Activated CD8-positive, alpha-beta memory T cell treated with anti-CD3 and anti-CD28 coated beads, Interleukin-2, amount 10 ng/mL, durations not matched to agents 7 days and 5 days (primary cell): ENCODE data around the gene OR6B1. TPM values are rescaled to one million over a fixed set of nuclear protein-coding genes. Genes with fewer than 3 reads are reported as not detected.
"Not testable (repeated sequence)": the region's sequence is repeated elsewhere in the genome, so short reads cannot be mapped to it uniquely, and the experiment has no call there.

Source experiments
- ATAC-seq: fragments of 150-1000 bp; cut with Tn5 transposase; one replicate; pipeline ENCODE4 v1.10.0; 2021; ENCODE audit warnings: moderate library complexity
- CTCF ChIA-PET: fragments of 350-600 bp; sonication (Branson Sonifier 250); formaldehyde crosslinking; loops from one replicate; lab custom pipeline; 2021; ENCODE audit warnings: antibody characterized with exemption; lab: Charles Lee
- DNase-seq: peaks from one replicate; pipeline ENCODE4 v3.0.0-alpha.2; 2020
- H3K27ac Mint-ChIP-seq: one replicate; pipeline ENCODE4 v1.8.0; 2021; ENCODE audit warnings: mild to moderate bottlenecking, mixed read lengths
- H3K27me3 Mint-ChIP-seq: one replicate; pipeline ENCODE4 v1.8.0; 2021; ENCODE audit warnings: mixed read lengths
- H3K36me3 Mint-ChIP-seq: one replicate; pipeline ENCODE4 v1.8.0; 2021; ENCODE audit warnings: mild to moderate bottlenecking, mixed read lengths
- H3K4me1 Mint-ChIP-seq: one replicate; pipeline ENCODE4 v1.8.0; 2021; ENCODE audit warnings: mixed read lengths
- H3K4me3 Mint-ChIP-seq: one replicate; pipeline ENCODE4 v1.8.0; 2021; ENCODE audit warnings: mild to moderate bottlenecking, moderate library complexity, mixed read lengths
- H3K9me3 Mint-ChIP-seq: one replicate; pipeline ENCODE4 v1.8.0; 2022; ENCODE audit warnings: low read depth, mixed read lengths
- total RNA-seq, 2 experiments: library from RNA; stranded (reverse); gene quantifications; one replicate each; pipeline ENCODE4 v1.2.3, GENCODE V29; 2021

The OR6B1 gene
- total RNA-seq, 2 experiments from 2014 or later = not detected

DNA sequence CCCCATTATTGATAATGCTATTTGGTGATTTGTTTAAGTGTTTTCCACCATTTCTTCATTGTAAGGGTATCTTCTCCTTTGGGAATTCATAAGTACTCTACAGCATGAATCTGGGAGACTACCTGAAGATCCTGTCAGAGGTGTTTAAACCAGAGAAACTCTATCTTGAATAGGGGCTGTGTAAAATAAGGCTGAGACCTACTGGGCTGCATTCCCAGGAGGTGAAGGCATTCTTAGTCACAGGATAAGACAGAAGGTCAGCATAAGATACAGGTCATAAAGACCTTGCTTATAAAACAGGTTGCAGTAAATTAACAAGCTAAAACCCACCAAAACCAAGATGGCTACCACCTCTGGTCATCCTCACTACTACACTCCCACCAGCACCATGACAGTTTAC is 35.3 kb downstream of the OR6B1 start:
- H3K36me3 Mint-ChIP-seq = no peaks in the 10 kb centered on the region
- H3K4me3 Mint-ChIP-seq = no peak overlapping the region
- ATAC-seq (no peak), DNase-seq (no peak)
- CTCF ChIA-PET = no interaction called here
- H3K27ac Mint-ChIP-seq = no peak overlapping the region
- H3K4me1 Mint-ChIP-seq = no peaks in the 10 kb centered on the region
- peaks cover 18% of the 10 kb centered on the region for H3K27me3 Mint-ChIP-seq
- H3K9me3 Mint-ChIP-seq = no peaks in the 10 kb centered on the region

DNA sequence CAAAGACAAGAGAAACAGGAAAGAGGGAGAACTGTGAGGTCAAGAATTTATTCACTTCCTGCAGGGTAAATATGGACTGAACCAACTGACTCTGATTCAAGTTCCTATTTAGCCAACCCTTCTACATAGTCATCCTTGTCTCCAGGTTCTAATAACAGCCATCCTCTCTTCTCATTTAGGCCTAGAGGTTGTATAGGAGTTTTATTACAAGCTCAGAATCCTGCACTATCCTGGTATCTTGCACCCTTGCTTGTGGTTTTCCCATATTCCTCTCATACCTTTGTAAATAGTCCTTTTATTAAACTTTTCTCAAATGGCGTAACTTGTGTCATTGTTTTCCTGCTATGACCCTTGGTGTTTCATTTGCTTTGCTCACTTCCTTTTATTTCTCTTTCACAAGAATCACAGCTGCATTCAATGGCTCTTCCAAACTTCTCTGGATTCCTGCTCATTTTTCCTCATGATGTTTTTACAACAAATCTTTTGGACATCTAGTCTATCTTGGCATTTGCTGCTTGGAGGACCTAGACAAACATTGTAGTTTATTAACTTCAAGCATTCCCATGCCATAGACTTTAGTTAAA is 36.3 kb downstream of the OR6B1 start:
- ATAC-seq (no peak), DNase-seq (no peak)
- H3K27ac Mint-ChIP-seq = no peak overlapping the region
- H3K9me3 Mint-ChIP-seq = no peaks in the 10 kb centered on the region
- H3K4me1 Mint-ChIP-seq = no peaks in the 10 kb centered on the region
- CTCF ChIA-PET = no interaction called here
- peaks cover 14% of the 10 kb centered on the region for H3K27me3 Mint-ChIP-seq
- H3K4me3 Mint-ChIP-seq = no peak overlapping the region
- no peaks in the 10 kb centered on the region for H3K36me3 Mint-ChIP-seq

DNA sequence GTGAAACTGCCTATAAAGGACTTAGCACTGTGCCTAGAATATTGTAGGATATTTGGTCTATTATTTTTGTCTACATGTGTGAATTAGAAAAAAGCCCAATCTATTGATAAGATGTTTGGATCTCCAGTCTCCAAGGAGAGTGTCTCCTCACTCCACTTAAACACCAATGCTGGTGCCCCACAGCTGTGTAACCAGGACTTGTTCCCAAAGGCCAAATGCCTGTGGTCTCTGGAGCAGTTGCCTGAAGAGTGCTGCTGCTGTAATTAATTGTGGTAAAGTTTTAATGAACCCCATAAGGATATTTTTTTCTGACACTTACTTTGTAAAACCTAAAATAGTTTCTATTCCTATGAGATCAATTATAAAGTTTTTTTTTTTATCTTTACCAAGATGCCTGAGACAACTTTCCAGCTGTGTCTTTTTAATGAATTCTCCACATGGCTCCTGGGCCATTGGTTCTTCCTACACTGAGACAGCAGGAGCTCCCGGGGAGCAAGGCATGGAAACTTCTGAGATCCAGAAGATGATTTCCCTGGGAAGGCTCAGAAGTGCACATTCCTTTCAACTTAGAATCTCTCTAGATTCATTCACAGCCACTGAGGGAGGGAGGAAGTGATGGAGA is 37.4 kb downstream of the OR6B1 start:
- no peaks in the 10 kb centered on the region for H3K4me1 Mint-ChIP-seq
- no peak overlapping the region for H3K27ac Mint-ChIP-seq
- ATAC-seq = no peak
- CTCF ChIA-PET = no interaction called here
- H3K36me3 Mint-ChIP-seq = no peaks in the 10 kb centered on the region
- no peaks in the 10 kb centered on the region for H3K9me3 Mint-ChIP-seq
- DNase-seq = no peak
- no peak overlapping the region for H3K4me3 Mint-ChIP-seq
- H3K27me3 Mint-ChIP-seq = peaks cover 11% of the 10 kb centered on the region

DNA sequence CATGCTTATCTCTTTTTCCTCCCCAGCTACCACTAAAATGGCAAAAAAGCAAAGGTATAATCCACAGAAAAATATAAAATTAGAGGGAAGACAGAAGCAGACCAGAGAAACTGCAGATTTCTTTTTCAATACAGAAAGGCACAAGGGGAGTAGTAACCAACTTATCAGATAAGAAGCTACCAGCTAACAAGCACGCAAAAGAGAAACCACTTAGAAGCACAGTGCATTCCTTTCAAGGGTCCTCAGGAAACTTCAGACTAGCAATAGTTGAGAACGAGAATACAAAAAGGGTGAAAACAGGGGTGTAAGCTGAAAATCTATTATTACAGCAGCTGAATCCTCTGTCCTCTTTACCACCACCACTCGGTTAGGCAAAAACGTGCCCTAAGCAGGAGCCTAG is 38.8 kb downstream of the OR6B1 start:
- Mint-ChIP-seq H3K4me1 (no peaks in the 10 kb centered on the region), H3K27ac (no peak overlapping the region), H3K4me3 (no peak overlapping the region), H3K36me3 (no peaks in the 10 kb centered on the region), H3K27me3 (peaks cover 12% of the 10 kb centered on the region), H3K9me3 (no peaks in the 10 kb centered on the region)
- ATAC-seq = no peak
- CTCF ChIA-PET = no interaction called here
- DNase-seq = no peak

DNA sequence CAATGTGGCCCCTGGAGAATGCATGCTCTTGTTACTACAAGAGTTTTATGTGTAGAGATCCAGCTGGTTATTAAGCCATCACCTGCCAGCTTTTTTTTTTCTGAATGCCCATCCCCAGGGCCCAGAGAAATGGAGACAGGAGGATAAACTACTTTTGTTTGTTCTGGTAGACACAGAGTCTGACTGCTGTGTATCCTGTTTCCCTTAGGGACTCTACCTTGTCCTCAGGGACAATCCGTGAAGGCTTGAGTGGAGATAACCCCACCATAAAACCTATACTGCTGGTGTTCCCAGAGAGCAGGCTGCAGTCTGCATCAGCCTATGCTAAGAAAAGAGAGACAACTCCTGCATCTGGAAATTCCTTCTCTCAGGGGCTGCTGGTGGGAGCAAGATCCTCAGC is 48.5 kb downstream of the OR6B1 start, which contains the start of gene OR2A5:
OR2A5 (plus strand) TSS at position 301 of the 400 bp plus-strand sequence. CDS start 1,454 bp downstream, outside the sequence.
- CTCF ChIA-PET = no interaction called here
- H3K4me1 Mint-ChIP-seq = no peaks in the 10 kb centered on the region
- H3K36me3 Mint-ChIP-seq = no peaks in the 10 kb centered on the region
- H3K4me3 Mint-ChIP-seq = no peak within 1 kb of the TSS
- ATAC-seq (no peak), DNase-seq (no peak)
- H3K27ac Mint-ChIP-seq = no peak within 1 kb of the TSS
- H3K9me3 Mint-ChIP-seq = no peaks in the 10 kb centered on the region
- H3K27me3 Mint-ChIP-seq = peaks cover 13% of the 10 kb centered on the region

DNA sequence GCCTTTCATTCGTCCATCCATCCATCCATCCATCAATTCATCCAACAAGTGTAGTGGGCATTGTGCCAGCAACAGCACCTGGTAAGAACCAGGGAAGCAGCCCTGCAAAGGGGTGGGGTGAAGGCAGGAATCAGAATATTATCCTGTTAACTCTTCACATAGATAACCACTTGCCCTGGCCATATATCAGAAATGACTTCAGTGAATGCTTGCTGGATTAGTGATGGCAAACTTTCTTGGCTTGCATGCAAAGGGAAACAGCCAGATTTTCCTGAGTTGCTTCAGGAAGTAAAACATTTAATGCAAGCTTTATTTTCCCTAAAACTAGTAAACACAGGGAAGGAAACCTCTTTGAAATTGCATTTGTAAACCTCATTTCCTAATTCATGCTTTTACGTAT is 49.4 kb downstream of the OR6B1 start:
- no peaks in the 10 kb centered on the region for H3K9me3 Mint-ChIP-seq
- no peak for ATAC-seq
- H3K27me3 Mint-ChIP-seq = peaks cover 12% of the 10 kb centered on the region
- no peak for DNase-seq
- H3K27ac Mint-ChIP-seq = no peak overlapping the region
- no peak overlapping the region for H3K4me3 Mint-ChIP-seq
- CTCF ChIA-PET = no interaction called here
- H3K4me1 Mint-ChIP-seq = no peaks in the 10 kb centered on the region
- H3K36me3 Mint-ChIP-seq = no peaks in the 10 kb centered on the region

DNA sequence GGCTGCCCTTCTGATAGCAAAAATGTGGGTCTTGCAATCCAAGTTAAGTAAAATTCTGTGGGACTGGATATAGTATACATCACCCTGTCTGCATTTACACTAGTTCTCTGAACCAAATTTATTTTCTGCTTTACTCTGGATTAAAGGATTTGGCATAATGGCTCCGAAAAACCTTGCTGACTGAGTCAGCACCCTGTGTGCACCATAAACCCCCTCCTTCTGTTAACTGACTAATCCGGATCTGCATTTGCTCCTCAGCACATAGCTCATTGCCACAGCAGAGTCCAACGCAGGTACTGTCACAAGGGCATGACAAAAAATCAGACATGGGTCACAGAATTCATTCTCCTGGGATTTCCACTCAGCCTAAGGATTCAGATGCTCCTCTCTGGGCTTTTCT is 50.0 kb downstream of the OR6B1 start:
- H3K27ac Mint-ChIP-seq = no peak overlapping the region
- DNase-seq (no peak), ATAC-seq (no peak)
- CTCF ChIA-PET = no interaction called here
- no peak overlapping the region for H3K4me3 Mint-ChIP-seq
- no peaks in the 10 kb centered on the region for H3K4me1 Mint-ChIP-seq
- H3K9me3 Mint-ChIP-seq = no peaks in the 10 kb centered on the region
- H3K36me3 Mint-ChIP-seq = no peaks in the 10 kb centered on the region
- peaks cover 12% of the 10 kb centered on the region for H3K27me3 Mint-ChIP-seq

DNA sequence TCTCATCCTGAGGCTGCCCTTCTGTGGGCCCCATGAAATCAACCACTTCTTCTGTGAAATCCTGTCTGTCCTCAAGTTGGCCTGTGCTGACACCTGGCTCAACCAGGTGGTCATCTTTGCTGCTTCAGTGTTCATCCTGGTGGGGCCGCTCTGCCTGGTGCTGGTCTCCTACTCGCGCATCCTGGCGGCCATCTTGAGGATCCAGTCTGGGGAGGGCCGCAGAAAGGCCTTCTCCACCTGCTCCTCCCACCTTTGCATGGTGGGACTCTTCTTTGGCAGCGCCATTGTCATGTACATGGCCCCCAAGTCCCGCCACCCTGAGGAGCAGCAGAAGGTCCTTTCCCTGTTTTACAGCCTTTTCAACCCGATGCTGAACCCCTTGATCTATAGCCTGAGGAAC is 50.8 kb downstream of the OR6B1 start:
- H3K27ac Mint-ChIP-seq, H3K9me3 Mint-ChIP-seq, CTCF ChIA-PET, DNase-seq, H3K36me3 Mint-ChIP-seq, H3K4me3 Mint-ChIP-seq, H3K4me1 Mint-ChIP-seq, ATAC-seq: not testable (repeated sequence)
- H3K27me3 Mint-ChIP-seq = peaks cover 12% of the 10 kb centered on the region

DNA sequence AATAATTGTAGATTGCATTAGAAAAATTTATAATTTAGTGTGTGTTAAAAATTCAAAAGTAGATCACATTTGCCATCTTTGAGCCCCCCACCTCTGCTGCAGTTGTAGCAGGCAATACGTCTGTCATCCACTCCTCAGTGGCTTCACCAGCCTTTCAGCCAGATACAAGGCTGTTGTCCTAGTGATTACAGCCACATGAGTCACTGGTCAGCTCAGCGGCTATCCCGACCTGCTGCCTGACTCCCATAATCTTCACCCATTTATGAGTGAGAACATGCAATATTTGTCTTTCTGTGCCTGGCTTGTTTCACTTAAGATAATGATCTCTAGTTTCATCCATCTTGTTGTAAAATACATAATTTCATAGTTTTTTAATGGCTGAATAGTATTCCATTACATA is 57.8 kb downstream of the OR6B1 start:
- H3K4me3 Mint-ChIP-seq = no peak overlapping the region
- H3K9me3 Mint-ChIP-seq = no peaks in the 10 kb centered on the region
- no peaks in the 10 kb centered on the region for H3K27me3 Mint-ChIP-seq
- CTCF ChIA-PET = interaction anchor here (1.0 kb wide), 1 partner anchor 70 kb away, joined by 3 read pairs; no protein-coding TSS in a partner anchor
- no peaks in the 10 kb centered on the region for H3K36me3 Mint-ChIP-seq
- no peaks in the 10 kb centered on the region for H3K4me1 Mint-ChIP-seq
- H3K27ac Mint-ChIP-seq = no peak overlapping the region
- ATAC-seq (no peak), DNase-seq (no peak)

Other genes with a start within 250 kb of the OR6B1 start
- gene CTAGE6, start 242.6 kb upstream of the OR6B1 start, total RNA-seq = 1 to 10 TPM in 1 of 2 experiments, under 1 TPM in 1; 0.73 to 2.8 TPM
- gene TCAF1, start 98.1 kb upstream of the OR6B1 start, total RNA-seq = 10 to 100 TPM; 17.4 to 17.8 TPM
- gene OR2F2, start 65.1 kb upstream of the OR6B1 start, total RNA-seq = not detected
- gene OR2F1, start 45.5 kb upstream of the OR6B1 start, total RNA-seq = not detected
- not detected for gene OR2A5, start 48.6 kb downstream of the OR6B1 start, total RNA-seq
- gene OR2A25, start 69.5 kb downstream of the OR6B1 start, total RNA-seq = not detected
- gene OR2A12, start 86.0 kb downstream of the OR6B1 start, total RNA-seq = not detected
- gene OR2A2, start 109.3 kb downstream of the OR6B1 start, total RNA-seq = not detected
- gene OR2A14, start 122.9 kb downstream of the OR6B1 start, total RNA-seq = not detected
- 1 to 10 TPM; 1.2 to 1.8 TPM for gene CTAGE4, start 183.1 kb downstream of the OR6B1 start, total RNA-seq
- gene ARHGEF35, start 195.5 kb downstream of the OR6B1 start, total RNA-seq = 1 to 10 TPM; 1.7 to 2.6 TPM
- gene OR2A42, start 239.3 kb downstream of the OR6B1 start, total RNA-seq = not detected